Measurements from ENCODE around the gene RTEL1.
"Not testable (repeated sequence)": the region's sequence is repeated elsewhere in the genome, so short reads cannot be mapped to it uniquely, and the experiment has no call there.

The RTEL1 gene

DNA sequence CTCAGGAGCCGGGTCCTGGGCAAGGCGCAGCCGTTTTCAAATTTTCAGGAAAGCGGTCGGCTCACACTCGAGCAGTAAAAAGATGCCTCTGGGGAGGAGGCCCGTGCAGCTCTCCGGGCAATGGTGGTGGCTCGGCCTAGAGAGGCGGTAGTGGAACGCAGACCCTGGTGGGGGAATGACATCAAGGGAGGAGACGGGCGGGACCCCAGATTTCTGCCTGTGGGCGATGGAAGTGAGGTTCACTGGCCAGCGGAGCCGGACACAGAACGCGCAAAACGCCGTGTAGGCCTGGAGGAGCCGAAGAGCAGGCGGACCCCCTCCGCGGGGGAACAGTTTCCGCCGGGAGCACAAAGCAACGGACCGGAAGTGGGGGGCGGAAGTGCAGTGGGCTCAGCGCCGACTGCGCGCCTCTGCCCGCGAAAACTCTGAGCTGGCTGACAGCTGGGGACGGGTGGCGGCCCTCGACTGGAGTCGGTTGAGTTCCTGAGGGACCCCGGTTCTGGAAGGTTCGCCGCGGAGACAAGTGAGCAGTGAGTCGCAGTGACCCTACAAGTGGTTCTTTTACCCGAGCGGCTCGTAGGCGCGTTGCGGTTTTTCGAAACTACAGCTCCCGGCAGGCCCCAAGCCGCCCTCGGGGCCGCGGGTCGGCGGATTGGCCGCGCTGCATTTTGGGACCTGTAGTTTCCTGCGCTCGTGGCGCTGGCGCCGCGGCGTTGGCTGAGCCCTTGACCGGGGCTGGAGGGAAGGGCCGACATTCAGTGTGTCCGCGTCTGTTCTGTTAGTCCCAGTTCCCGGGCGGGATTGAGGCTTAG is at the start of gene RTEL1:
TSS of gene RTEL1 (plus strand) at position 376 of the 812 bp plus-strand sequence. CDS start 1,091 bp downstream, outside the sequence.
- DNase-seq: peak; percentile 83

GRCh38 chr20:63610581-63611435 is 47.3 kb upstream of the RTEL1 start:
- no peak for DNase-seq

- no peak for DNase-seq
Measured at GRCh38 chr20:63611646-63612045, 46.5 kb upstream of the RTEL1 start.

DNA sequence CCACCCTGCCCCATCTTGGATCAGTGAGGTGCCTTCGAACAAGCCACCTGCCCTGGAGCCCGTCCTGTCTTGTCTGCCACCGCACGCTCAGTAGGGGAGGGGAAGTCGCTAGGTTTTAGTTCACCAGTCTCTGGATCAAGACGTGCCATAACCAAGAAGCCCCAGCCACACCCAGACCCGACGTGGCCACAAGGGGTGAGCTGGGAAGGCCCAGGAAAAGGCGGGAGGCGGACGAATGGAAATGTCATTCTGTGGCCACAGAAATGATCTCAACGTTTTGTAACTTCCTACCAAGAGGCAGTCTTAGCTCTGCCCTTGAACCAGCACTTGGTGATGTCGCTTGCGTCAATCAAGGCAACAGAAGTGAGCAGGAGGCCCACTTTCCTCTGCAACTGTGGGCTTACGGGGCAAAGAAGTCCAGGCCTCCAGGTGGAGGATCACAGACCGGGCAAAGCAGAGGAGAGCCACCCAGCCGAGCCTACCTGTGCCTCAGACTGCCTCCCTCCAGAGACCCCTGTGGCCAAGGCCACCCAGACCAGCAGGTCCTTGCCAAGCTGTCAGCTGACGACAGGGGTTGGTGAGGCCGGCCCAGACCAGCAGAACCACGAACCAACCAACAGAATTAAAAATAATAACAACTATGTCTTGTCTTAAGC is 45.7 kb upstream of the RTEL1 start:
- no peak for DNase-seq

GRCh38 chr20:63613863-63614594 is 44.1 kb upstream of the RTEL1 start:
- DNase-seq: not testable (repeated sequence)

DNA sequence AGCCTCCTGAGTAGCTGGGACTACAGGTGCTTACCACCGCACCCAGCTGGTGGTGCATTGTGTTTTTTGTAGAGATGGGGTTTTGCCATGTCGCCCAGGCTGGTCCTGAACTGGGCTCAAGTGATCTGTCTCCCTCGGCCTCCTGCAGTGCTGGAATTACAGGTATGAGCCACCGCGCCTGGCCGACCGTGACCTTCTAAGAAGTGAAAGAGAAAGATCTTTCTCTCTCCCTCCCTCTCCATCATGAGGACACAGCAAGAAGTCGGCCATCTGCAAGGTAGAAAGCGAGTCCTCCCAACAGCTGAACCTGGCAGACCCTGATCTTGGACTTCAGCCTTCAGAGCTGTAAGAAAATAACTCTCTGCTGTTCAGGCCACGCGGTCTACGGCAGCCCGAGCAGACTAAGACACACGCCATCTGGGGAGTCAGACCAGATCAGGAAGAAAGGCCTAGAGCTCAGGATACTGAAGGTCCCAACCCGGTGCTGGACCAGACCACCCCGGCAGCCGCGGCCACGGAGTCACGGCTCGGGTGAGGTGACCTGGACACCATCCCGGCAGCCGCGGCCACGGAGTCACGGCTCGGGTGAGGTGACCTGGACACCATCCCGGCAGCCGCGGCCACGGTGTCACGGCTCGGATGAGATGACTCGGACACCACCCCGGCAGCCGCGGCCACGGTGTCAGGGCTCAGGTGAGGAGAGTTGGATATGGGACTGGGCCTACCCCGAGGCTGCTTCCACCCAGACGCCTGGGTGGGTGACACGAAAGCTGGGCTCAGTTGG is 40.8 kb upstream of the RTEL1 start:
- no peak for DNase-seq

- no peak for DNase-seq
Measured at GRCh38 chr20:63617876-63618265, 40.2 kb upstream of the RTEL1 start.

GRCh38 chr20:63618291-63618980 is 39.7 kb upstream of the RTEL1 start:
- DNase-seq: no peak

DNA sequence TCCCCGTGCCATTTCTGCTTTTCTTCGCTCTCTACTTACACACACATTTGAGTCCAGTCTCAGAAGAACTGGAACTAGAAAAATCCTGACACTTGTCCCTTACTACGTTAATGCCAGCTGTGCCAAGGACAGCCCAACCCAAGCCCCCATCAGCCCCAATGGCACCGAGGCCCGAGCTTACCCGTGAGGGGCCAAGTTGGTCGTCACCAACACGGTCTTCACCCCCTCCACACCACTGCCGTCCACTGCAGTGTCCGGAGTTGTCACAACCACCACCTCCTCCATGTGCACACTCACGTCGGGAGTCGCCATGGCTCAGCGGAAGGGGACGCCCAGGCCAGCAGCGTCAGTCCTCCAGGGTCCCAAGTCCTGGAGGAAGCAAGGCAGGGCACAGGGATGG is 39.0 kb upstream of the RTEL1 start:
- no peak for DNase-seq

GRCh38 chr20:63619505-63619904 is 38.6 kb upstream of the RTEL1 start:
- DNase-seq: no peak

DNA sequence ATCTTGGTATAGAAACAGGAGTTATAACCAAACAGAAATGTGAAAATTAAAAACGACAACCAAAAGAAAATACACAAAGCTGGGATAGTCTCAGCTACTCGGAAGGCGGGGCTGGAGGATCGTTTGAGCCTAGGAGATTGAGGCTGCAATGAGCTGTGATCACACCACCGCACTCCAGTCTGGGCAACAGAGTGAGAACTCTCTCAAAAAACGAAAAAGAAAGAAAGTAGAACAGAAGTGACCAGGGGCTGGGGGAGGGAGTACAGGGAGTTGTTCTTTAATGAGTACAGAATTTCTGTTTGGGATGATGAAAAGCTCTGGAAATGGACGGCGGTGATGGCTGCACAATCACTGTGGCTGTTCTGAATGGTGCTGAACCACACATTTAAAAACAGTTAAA is 37.1 kb upstream of the RTEL1 start:
- no peak for DNase-seq

GRCh38 chr20:63622096-63622495 is 36.0 kb upstream of the RTEL1 start:
- no peak for DNase-seq

GRCh38 chr20:63622732-63623131 is 35.4 kb upstream of the RTEL1 start:
- no peak for DNase-seq

GRCh38 chr20:63624486-63624885 is 33.6 kb upstream of the RTEL1 start:
- no peak for DNase-seq

DNA sequence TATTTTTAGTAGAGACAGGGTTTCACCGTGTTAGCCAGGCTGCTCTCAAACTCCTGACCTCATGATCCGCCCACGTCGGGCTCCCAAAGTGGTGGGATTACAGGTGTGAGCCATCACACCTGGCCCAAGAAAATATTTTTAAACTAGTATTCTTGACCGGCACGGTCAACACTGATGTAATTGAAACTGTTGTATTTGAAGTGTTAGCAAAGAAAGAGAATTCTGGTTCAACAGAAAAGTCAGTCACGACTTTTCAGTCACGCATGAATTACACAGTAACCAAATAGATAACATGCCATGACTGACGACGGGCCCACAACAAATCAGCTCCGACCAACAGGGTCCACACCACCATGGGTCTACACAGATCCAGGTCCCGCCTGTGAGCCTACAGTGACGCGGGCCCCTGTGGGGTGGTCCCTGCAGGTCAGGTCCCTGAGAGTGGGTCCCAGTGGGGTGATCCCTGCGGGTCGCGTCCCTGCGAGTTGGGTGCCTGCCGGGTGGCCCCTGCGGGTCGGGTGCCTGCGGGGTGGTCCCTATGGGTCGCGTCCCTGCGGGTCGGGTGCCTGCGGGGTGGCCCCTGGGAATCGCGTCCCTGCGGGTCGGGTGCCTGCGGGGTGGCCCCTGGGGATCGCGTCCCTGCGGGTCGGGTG is 32.2 kb upstream of the RTEL1 start:
- DNase-seq: no peak

DNA sequence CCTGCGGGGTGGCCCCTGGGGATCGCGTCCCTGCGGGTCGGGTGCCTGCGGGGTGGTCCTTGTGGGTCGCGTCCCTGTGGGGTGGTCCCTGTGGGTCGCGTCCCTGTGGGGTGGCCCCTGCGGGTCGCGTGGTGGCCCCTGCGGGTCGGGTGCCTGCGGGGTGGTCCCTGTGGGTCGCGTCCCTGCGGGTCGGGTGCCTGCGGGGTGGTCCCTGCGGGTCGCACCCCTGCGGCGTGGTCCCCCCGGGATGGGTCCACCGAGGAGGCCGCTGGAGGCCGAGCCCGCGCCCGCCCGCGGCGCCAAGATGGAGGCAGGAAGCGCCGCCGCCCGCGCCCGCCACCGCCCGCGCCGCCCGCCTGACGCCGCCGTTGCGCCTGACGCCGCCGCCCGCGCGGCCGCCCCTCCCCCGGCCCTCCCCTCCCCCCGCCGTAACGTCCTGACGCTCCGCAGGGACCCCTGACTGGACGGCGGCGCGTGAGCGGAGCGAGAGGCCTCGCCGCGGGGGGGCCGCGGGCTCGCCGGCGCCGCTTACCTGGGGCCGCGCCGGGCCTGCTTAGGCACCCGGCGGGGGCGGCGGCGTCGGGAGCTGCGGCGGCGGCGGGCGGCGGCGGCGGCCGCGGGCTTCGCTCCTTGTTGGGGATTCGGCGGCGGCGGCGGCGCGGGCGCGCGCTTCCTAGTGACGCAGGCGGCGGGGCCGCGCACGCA is 31.5 kb upstream of the RTEL1 start, which contains the start of gene GMEB2:
TSS of gene GMEB2 (minus strand) at position 678 of the 705 bp plus-strand sequence. CDS start 7,704 bp downstream, outside the sequence.
- DNase-seq: peak; percentile 80

DNA sequence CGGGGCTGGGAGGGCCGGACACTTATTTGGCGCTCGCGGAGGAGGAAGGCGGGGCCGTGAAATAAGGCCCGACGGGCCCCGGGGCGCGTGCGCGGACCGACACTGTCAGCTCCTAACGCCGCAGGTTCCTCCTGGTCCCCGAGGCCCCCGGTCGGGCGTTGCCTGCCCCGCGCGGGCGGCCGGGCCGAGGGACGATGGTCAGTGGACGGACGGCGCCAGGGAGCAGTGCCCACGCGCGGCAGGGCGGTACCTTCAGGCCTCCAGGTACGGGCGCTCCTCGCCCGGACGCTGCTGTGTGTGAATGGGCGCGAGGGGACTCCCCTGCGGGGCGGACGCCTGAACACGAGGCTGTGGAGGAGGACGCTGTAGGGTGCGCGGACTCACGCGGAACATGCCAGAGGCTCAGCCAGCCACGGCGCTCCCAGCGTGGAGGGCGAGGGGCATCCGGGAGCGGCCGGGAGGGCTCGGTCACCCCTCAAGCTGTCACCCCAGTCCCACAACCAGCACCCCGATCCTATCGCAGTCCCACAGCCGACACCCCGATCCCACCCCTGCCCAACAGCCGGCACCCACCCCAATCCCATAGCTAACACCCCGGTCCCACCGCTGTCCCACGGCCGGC is 30.9 kb upstream of the RTEL1 start:
- DNase-seq: peak; percentile 93

- no peak for DNase-seq
Measured at GRCh38 chr20:63627751-63628245, 30.3 kb upstream of the RTEL1 start.

Measured in NCI-H774 (cell line).